Left kidney (tissue), 2 donors: ENCODE measurements around the gene HS3ST6. TPM values are rescaled to one million over a fixed set of nuclear protein-coding genes. Genes with fewer than 3 reads are reported as not detected.
"Not testable (repeated sequence)": the region's sequence is repeated elsewhere in the genome, so short reads cannot be mapped to it uniquely, and the experiment has no call there.

Source experiments
- DNase-seq: peaks from one replicate; pipeline ENCODE4 v3.0.0-alpha.2; 2013
- polyA plus RNA-seq: library from polyadenylated mRNA; unstranded; fragments of 120-200 nt; gene quantifications from one replicate; pipeline ENCODE4 v1.2.1, GENCODE V29; 2013; ENCODE audit not compliant: insufficient read length

Gene HS3ST6
- polyA plus RNA-seq, 1 donor: 0.15 TPM

DNA sequence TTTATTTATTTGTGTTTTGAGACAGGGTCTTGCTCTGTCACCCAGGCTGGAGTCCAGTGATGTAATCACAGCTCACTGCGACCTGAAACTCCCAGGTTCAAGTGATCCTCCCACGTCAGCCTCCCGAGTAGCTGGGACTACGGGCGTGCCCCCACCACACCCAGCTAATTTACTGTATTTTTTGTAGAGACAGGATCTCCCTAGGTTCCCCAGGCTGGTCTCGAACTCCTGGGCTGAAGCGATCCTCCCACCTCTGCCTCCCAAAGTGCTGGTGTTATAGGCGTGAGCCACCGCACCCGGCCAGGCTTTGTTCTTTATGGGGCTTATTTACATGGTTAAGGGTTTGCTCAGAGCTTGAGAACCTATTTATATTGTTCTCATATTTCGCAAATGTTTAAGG is 40.4 kb downstream of the HS3ST6 start:
- DNase-seq: no peak

DNA sequence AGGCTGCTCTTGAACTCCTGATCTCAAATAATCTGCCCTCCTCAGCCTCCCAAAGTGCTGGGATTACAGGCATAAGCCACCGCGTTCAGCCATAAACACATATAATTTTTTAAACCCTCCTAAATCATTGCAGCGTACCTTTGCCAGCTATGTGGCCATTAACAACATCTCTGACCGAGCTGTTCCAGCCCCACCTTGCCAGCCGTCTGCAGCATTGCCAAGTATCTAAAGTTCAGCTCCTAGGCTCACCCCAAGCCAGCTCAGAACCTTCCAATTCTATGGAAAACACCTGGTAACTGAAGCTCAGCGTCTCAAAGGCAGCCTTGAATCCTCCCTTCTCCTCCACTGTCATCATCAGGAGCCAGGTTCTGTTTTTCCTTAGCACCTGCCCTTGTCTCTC is 41.1 kb downstream of the HS3ST6 start:
- DNase-seq: no peak

DNA sequence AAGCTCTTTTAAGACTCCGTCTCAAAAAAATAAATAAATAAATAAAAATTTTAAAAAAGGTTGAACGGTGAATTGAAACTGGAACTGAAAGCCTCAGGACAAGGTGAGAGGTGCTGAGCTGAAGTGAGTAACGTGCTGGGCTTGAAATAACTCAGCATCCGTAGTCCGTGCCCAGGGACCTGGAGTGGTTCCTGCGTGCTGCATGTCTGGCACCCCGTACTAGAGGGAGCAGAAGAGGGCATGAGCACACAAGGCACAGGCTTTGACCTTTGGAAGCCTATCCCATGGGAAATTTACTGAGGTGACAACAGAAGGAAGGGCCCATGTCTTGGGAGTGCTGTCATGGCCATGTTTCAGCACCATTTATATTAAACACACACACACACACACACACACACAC is 41.7 kb downstream of the HS3ST6 start:
- no peak for DNase-seq

DNA sequence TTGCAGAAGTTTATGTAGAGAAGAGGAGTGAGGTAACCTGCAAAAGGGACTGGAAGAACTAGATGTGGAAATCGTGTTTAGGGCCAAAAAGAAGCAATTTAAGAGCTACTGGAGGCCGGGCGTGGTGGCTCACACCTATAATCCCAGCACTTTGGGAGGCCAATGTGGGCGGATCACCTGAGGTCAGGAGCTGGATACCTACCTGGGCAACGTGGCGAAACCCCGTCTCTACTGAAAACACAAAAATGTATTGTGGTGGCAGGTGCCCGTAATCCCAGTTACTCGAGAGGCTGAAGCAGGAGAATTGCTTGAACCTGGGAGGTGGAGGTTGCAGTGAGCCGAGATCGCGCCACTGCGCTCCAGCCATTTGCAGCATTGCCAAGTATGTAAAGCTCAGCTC is 42.1 kb downstream of the HS3ST6 start:
- not testable (repeated sequence) for DNase-seq

DNA sequence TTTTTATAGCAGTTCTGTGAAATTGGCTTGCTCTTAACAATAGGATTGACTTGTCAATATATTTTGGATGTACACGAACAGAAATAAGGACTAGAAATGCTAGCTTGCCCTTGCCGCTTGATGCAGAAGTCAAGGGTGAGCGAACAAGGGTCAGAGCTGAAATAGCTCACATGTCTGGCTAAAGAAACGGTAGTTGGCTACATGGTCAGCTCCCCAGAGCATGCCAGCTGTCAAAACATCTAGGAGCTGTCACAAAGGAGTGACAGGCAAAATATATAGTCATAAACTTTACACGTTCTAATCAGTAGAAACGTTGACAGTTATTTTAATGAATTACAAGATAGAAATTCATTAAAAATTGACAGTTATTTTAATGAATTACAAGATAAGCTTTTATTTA is 43.4 kb downstream of the HS3ST6 start:
- no peak for DNase-seq

DNA sequence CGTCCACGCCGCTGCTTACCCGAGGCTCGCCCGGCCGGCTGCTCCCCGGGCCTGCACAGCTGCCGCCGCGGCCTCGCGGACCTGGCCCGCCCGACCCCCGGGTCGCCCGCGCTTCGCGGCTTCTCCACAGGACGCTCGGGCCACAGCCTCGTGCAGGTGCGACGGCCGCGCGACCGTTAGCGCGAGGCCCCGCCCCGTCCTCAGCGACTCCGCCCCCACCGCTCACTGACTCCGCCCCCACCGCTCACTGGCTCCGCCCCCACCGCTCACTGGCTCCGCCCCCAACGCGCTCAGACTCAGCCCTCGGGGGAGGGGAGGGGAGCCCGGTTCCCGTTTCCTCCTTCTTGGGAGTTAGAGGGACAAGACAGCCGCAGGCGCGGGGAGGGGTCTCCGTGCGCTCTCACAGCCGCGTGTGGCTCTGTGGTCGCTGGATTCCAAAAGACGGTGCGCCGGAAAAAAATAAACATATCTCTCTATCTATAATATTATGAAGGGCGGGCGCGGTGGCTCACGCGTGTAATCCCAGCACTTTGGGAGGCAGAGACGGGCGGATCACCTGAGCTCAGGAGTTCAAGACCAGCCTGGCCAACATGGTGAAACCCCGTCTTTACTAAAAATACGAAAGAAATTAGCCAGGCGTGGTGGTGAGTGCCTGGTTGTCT is 46.1 kb downstream of the HS3ST6 start, which contains the start of gene MEIOB:
MEIOB (minus strand) TSS at position 191 of the 662 bp plus-strand sequence. CDS start 3,989 bp downstream, outside the sequence.
- DNase-seq: no peak

DNA sequence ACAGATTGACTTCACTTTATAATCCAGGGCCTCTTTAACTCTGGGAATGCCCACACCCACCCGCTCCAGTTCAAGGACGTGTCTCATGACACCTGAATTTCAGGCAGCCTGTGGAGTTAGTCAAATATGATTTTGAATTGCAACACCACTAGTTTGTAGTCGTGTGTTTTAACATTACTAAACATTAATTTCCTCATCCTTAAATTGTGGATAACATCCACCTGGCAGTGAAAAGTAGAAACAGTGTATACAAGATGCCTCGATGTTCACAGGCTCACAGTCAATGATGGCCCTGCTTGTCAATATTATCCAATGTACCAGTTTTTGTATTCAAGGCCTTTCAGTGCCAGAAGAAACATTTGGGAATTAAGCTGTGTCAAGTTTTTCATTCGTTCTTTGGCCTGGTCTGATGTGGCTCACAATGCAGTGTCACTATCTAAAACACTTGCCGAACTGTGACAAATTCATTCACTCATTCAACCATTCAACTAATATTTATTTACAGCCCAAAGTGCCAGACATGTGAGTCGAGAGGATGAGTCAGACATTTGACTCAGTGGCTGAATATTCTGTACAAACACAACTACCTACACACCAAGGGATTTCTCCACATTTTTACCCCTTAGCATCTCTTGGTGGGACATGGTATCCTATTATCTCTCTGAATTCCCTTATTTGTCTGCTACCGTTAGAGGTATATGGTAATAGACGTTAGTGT is 47.7 kb downstream of the HS3ST6 start:
- no peak for DNase-seq

DNA sequence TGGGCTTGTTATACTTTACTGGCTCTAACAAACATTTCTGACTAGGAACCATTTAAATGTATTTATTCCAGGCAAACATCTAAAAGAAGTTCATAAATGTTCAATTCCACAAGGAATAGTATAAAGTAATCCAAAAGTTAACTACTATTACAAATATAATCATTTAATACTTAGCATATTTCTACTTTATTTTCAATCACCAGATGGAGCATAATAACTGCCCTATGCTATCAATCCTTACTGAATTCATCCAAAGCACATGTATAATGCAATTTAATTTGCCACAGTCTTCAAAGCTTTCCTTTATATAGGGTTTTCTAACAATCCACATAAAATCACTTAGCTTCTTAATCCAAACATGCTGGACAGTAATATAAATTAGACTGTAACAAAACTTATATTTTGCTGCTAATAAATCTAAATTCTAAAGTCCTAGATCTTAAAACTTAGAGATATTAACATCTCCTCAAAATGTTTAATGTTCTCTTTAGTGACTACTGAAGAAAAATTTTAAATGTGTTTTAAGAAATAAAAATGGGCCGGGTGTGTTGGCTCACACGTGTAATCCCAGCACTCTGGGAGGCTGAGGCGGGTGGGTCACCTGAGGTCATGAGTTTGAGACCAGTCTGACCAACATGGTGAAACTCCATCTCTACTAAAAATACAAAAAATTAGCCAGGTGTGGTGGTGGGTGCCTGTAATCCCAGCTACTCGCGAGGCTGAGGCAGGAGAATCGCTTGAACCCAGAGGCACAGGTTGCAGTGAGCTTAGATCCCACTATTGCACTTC is 52.1 kb downstream of the HS3ST6 start:
- DNase-seq: no peak

DNA sequence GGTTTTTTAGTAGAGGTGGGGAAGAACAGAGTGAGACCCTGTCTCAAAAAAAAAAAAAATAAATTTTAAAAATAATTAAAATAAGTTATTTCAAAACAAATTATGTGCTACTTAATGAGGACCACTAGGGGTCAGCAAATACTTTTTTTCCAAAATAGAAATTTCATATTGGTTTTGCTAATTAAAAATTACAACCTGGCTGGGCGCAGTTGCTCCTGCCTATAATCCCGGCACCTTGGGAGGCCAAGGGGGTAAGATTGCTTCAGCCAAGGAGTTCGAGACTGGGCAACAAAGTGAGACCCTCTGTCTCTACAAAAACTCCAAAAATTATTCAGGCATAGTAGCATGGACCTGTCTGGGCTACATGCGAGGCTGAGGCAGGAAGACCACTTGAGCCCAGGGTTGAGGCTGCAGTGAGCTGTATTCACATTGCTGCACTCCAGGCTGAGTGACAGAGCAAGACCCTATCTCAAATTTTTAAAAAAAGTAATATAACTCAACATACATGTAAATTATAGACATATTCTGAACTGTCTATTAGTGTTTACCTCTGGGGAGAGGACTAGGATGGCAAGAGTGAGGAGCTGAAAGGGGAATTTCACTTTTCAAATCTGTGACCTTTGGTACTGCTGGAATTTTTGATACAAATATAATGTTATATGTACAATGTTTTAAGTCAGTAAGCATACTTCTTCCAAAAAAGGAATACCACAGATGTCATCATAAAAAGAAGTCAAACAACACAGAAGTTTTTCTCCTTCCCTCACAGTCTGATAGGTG is 54.3 kb downstream of the HS3ST6 start:
- peak; percentile 29 for DNase-seq

DNA sequence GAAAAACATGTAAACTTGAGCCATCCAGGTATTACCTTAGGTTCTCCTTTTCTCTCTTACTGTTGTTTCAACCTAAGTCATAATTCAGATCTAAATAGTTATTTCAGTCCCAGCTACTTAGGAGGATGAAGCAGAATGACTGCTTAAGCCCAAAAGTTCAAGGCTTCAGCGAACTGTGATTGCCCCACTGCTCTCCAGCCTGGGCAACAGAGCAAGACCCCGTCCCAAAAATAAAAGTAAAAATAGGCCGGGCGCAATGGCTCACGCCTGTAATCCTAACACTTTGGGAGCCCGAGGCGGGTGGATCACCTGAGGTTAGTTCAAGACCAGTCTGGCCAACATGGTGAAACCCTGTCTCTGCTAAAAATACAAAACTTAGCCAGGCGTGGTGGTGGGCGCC is 55.8 kb downstream of the HS3ST6 start:
- no peak for DNase-seq

DNA sequence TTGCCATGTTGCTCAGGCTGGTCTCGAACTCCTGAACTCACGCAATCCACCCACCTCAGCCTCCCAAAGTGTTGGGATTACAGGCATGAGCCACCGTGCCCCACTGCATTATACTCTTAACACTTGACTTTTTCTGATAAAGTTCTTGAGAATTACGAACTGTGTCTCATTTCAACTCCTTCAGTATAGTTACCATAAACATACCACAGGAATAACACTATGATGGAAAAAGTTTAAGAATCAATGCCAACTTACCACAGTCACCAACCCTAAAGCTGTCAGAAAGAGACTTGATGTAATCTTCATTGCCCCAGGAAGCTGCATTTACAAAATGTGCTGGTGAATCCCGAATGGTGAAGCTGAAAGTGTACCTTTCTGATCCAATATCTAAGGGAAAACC is 56.5 kb downstream of the HS3ST6 start:
- no peak for DNase-seq

Other genes starting within 250 kb of the HS3ST6 start
- gene JPT2, start 240.1 kb downstream of the HS3ST6 start, polyA plus RNA-seq: 82.0 TPM
- 68.6 TPM for gene MAPK8IP3, start 212.2 kb downstream of the HS3ST6 start, polyA plus RNA-seq
- 18.0 TPM for gene NME3, start 146.9 kb downstream of the HS3ST6 start, polyA plus RNA-seq
- 10.7 TPM for gene EME2, start 145.6 kb downstream of the HS3ST6 start, polyA plus RNA-seq
- gene MRPS34, start 145.3 kb downstream of the HS3ST6 start, polyA plus RNA-seq: 53.8 TPM
- gene SPSB3, start 135.8 kb downstream of the HS3ST6 start, polyA plus RNA-seq: 32.8 TPM
- gene NUBP2, start 135.5 kb downstream of the HS3ST6 start, polyA plus RNA-seq: 33.6 TPM
- 1.6 TPM for gene IGFALS, start 124.7 kb downstream of the HS3ST6 start, polyA plus RNA-seq
- 33.9 TPM for gene HAGH, start 91.6 kb downstream of the HS3ST6 start, polyA plus RNA-seq
- gene FAHD1, start 91.2 kb downstream of the HS3ST6 start, polyA plus RNA-seq: 35.5 TPM
- 3.2 TPM for gene MEIOB, start 46.3 kb downstream of the HS3ST6 start, polyA plus RNA-seq
- 55.9 TPM for gene MSRB1, start 24.8 kb upstream of the HS3ST6 start, polyA plus RNA-seq
- gene RPL3L, start 36.3 kb upstream of the HS3ST6 start, polyA plus RNA-seq: 0.18 TPM
- 116 TPM for gene NDUFB10, start 41.1 kb upstream of the HS3ST6 start, polyA plus RNA-seq
- 1,628 TPM for gene RPS2, start 46.4 kb upstream of the HS3ST6 start, polyA plus RNA-seq
- gene RNF151, start 48.4 kb upstream of the HS3ST6 start, polyA plus RNA-seq: not detected
- 30.3 TPM for gene TBL3, start 53.6 kb upstream of the HS3ST6 start, polyA plus RNA-seq
- 0.78 TPM for gene NOXO1, start 63.1 kb upstream of the HS3ST6 start, polyA plus RNA-seq
- 23.1 TPM for gene GFER, start 65.8 kb upstream of the HS3ST6 start, polyA plus RNA-seq
- 1.5 TPM for gene SYNGR3, start 71.6 kb upstream of the HS3ST6 start, polyA plus RNA-seq
- gene ZNF598, start 91.4 kb upstream of the HS3ST6 start, polyA plus RNA-seq: 15.8 TPM
- 3.8 TPM for gene NPW, start 101.4 kb upstream of the HS3ST6 start, polyA plus RNA-seq
- gene NHERF2, start 108.5 kb upstream of the HS3ST6 start, polyA plus RNA-seq: 82.9 TPM
- gene NTHL1, start 129.4 kb upstream of the HS3ST6 start, polyA plus RNA-seq: 14.7 TPM
- 165 TPM for gene TSC2, start 129.6 kb upstream of the HS3ST6 start, polyA plus RNA-seq
- gene PKD1, start 217.5 kb upstream of the HS3ST6 start, polyA plus RNA-seq: 82.5 TPM
- gene RAB26, start 230.2 kb upstream of the HS3ST6 start, polyA plus RNA-seq: 2.1 TPM
- gene TRAF7, start 237.4 kb upstream of the HS3ST6 start, polyA plus RNA-seq: 55.7 TPM